GM12801 (cell line): Measurements from ENCODE around the gene ADAM33.

Experiments used
- TF ChIP-seq, protein P1 (sequence below): IDR thresholded peaks from one replicate; pipeline ENCODE4 v1.5.1; 2011; ENCODE audit warnings: control low read depth; ENCODE audit not compliant: insufficient read length; ENCODE audit errors: extremely low read depth

Gene ADAM33

DNA sequence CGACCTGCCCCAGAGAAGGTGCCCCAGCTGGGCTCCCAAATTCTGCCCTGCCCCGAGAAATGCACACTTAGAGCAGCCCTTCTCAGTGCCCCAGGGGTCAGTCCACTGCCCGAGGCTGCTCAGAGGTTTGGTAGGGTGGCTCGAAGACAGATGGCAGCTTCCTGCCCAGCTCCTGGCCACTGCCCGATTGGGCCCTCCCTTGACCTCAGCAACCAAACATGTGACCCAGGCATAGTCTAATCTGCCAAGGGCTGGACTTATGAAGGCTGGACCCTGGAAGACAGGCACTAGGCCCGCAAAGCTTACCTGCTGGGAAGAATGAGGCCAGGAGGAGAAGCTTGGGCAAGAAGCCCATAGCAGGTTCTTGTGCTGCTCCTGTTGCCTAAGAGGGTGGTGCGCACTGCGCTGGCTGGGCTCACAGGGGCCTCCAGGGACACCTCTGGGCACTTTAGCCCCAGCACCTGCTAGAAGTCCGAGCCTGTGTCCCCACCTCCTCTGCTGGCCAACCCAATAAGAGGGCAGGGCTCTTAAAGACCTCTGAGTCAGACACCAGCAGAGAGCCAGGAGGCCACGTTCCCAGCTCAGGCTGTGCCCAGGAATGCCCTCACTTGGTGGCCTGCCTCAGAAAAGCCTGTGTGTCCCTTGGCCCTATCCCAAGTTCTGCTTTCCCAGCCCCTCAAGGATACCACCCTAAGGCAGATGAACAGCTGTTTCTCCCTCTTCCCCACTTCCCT lies 25.1 kb upstream of the ADAM33 start:
- TF ChIP-seq, protein P1, sequence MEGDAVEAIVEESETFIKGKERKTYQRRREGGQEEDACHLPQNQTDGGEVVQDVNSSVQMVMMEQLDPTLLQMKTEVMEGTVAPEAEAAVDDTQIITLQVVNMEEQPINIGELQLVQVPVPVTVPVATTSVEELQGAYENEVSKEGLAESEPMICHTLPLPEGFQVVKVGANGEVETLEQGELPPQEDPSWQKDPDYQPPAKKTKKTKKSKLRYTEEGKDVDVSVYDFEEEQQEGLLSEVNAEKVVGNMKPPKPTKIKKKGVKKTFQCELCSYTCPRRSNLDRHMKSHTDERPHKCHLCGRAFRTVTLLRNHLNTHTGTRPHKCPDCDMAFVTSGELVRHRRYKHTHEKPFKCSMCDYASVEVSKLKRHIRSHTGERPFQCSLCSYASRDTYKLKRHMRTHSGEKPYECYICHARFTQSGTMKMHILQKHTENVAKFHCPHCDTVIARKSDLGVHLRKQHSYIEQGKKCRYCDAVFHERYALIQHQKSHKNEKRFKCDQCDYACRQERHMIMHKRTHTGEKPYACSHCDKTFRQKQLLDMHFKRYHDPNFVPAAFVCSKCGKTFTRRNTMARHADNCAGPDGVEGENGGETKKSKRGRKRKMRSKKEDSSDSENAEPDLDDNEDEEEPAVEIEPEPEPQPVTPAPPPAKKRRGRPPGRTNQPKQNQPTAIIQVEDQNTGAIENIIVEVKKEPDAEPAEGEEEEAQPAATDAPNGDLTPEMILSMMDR = no peak

- TF ChIP-seq, protein P1 = no peak
Measured at GRCh38 chr20:3705970-3706739, 24.3 kb upstream of the ADAM33 start.

- TF ChIP-seq, protein P1 = no peak
Measured at GRCh38 chr20:3705491-3705969, 23.7 kb upstream of the ADAM33 start.

GRCh38 chr20:3704087-3704486 lies 22.3 kb upstream of the ADAM33 start:
- TF ChIP-seq, protein P1 = no peak

GRCh38 chr20:3702611-3703391 lies 21.0 kb upstream of the ADAM33 start:
- TF ChIP-seq, protein P1 = no peak

- TF ChIP-seq, protein P1 = no peak
Measured at GRCh38 chr20:3701061-3701998, 19.5 kb upstream of the ADAM33 start.
